OCI-LY1 (cell line): ENCODE measurements around the gene CARD11.

Source experiments
- H2AFZ ChIP-seq: fragments of 200-600 bp; sonication (generic), shearing (Covaris generic); 2 replicates; pipeline ENCODE4 v1.6.0; 2014; ENCODE audit warnings: antibody characterized with exemption, mild to moderate bottlenecking, low read length
- H3F3A ChIP-seq: fragments of 200-600 bp; sonication (generic), shearing (Covaris generic); 2 replicates; pipeline ENCODE4 v1.6.0; 2014; ENCODE audit warnings: mild to moderate bottlenecking, antibody characterized with exemption, low read length, moderate library complexity; ENCODE audit not compliant: insufficient read depth
- H3K27ac ChIP-seq: fragments of 200-600 bp; sonication (generic); 2 replicates; pipeline ENCODE4 v1.5.1; 2014; ENCODE audit warnings: low read length, mixed run types, mild to moderate bottlenecking, low read depth; ENCODE audit not compliant: poor library complexity, severe bottlenecking
- H3K27me3 ChIP-seq: fragments of 200-600 bp; sonication (generic); 2 replicates; pipeline ENCODE4 v1.6.0; 2014; ENCODE audit warnings: antibody characterized with exemption, mild to moderate bottlenecking, low read length, moderate library complexity; ENCODE audit not compliant: insufficient read depth
- H3K36me3 ChIP-seq: fragments of 200-600 bp; sonication (generic); 2 replicates; pipeline ENCODE4 v1.6.1; 2014; ENCODE audit warnings: mild to moderate bottlenecking, antibody characterized with exemption, low read length, moderate library complexity, mixed read lengths; ENCODE audit not compliant: insufficient read depth
- H3K4me1 ChIP-seq: fragments of 200-600 bp; sonication (generic); 2 replicates; pipeline ENCODE4 v1.5.1; 2014; ENCODE audit warnings: mild to moderate bottlenecking, low read length, moderate library complexity; ENCODE audit not compliant: insufficient read depth, severe bottlenecking
- H3K4me2 ChIP-seq: fragments of 200-600 bp; sonication (generic), shearing (Covaris generic); 2 replicates; pipeline ENCODE4 v1.6.1; 2014; ENCODE audit warnings: low read length
- H3K4me3 ChIP-seq: fragments of 200-600 bp; sonication (generic); 2 replicates; pipeline ENCODE4 v1.5.1; 2014; ENCODE audit warnings: low read length, low read depth, mild to moderate bottlenecking, mixed read lengths; ENCODE audit not compliant: poor library complexity, severe bottlenecking
- H3K79me2 ChIP-seq: fragments of 200-600 bp; shearing (Covaris generic); 2 replicates; pipeline ENCODE4 v1.6.1; 2016; ENCODE audit warnings: mixed run types, low read length, mixed read lengths; ENCODE audit not compliant: insufficient read depth
- H3K9ac ChIP-seq: fragments of 200-600 bp; sonication (generic), shearing (Covaris generic); 2 replicates; pipeline ENCODE4 v1.6.1; 2014; ENCODE audit warnings: mild to moderate bottlenecking, low read length, mixed read lengths
- H3K9me2 ChIP-seq: fragments of 200-600 bp; sonication (generic), shearing (Covaris generic); 2 replicates; pipeline ENCODE4 v1.6.1; 2014; ENCODE audit warnings: low read depth, mild to moderate bottlenecking, low read length, mixed read lengths
- H3K9me3 ChIP-seq: fragments of 200-600 bp; shearing (Covaris generic); 2 replicates; pipeline ENCODE4 v1.6.1; 2014; ENCODE audit warnings: low read length, mixed read lengths
- H4K20me1 ChIP-seq: fragments of 200-600 bp; sonication (generic), shearing (Covaris generic); 2 replicates; pipeline ENCODE4 v1.6.0; 2016; ENCODE audit warnings: mild to moderate bottlenecking, low read length; ENCODE audit not compliant: insufficient read depth
- EZH2 ChIP-seq: fragments of 200-600 bp; sonication (generic), shearing (Covaris generic); IDR thresholded peaks from 2 replicates; pipeline ENCODE4 v1.8.0; 2017; ENCODE audit warnings: borderline replicate concordance, mixed run types, mild to moderate bottlenecking, antibody characterized with exemption, low read length, moderate library complexity, mixed read lengths
- TF ChIP-seq, protein P1 (sequence below): fragments of 200-600 bp; sonication (generic), shearing (Covaris generic); IDR thresholded peaks from 2 replicates; pipeline ENCODE4 v1.5.1; 2017; ENCODE audit warnings: mild to moderate bottlenecking, antibody characterized with exemption, low read length, moderate library complexity, mixed read lengths

Gene CARD11

GRCh38 chr7:3019801-3020200, 23.9 kb downstream of the CARD11 start:
- Histone ChIP-seq H3K4me3 (no peak overlapping the region), H3K27ac (no peak overlapping the region), H3K36me3 (peaks cover 44% of the 10 kb centered on the region), H2AFZ (no peak overlapping the region), H3K9me2 (no peaks in the 10 kb centered on the region), H3K4me1 (no peaks in the 10 kb centered on the region), H4K20me1 (no peaks in the 10 kb centered on the region), H3F3A (no peaks in the 10 kb centered on the region), H3K9ac (no peak overlapping the region), H3K79me2 (peaks cover 19% of the 10 kb centered on the region; the same call in 1 of the 2 replicates), H3K9me3 (peaks cover 22% of the 10 kb centered on the region), H3K27me3 (no peaks in the 10 kb centered on the region), H3K4me2 (no peak overlapping the region)
- no peak for TF ChIP-seq EZH2
- TF ChIP-seq, protein P1, sequence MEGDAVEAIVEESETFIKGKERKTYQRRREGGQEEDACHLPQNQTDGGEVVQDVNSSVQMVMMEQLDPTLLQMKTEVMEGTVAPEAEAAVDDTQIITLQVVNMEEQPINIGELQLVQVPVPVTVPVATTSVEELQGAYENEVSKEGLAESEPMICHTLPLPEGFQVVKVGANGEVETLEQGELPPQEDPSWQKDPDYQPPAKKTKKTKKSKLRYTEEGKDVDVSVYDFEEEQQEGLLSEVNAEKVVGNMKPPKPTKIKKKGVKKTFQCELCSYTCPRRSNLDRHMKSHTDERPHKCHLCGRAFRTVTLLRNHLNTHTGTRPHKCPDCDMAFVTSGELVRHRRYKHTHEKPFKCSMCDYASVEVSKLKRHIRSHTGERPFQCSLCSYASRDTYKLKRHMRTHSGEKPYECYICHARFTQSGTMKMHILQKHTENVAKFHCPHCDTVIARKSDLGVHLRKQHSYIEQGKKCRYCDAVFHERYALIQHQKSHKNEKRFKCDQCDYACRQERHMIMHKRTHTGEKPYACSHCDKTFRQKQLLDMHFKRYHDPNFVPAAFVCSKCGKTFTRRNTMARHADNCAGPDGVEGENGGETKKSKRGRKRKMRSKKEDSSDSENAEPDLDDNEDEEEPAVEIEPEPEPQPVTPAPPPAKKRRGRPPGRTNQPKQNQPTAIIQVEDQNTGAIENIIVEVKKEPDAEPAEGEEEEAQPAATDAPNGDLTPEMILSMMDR, result no peak

DNA sequence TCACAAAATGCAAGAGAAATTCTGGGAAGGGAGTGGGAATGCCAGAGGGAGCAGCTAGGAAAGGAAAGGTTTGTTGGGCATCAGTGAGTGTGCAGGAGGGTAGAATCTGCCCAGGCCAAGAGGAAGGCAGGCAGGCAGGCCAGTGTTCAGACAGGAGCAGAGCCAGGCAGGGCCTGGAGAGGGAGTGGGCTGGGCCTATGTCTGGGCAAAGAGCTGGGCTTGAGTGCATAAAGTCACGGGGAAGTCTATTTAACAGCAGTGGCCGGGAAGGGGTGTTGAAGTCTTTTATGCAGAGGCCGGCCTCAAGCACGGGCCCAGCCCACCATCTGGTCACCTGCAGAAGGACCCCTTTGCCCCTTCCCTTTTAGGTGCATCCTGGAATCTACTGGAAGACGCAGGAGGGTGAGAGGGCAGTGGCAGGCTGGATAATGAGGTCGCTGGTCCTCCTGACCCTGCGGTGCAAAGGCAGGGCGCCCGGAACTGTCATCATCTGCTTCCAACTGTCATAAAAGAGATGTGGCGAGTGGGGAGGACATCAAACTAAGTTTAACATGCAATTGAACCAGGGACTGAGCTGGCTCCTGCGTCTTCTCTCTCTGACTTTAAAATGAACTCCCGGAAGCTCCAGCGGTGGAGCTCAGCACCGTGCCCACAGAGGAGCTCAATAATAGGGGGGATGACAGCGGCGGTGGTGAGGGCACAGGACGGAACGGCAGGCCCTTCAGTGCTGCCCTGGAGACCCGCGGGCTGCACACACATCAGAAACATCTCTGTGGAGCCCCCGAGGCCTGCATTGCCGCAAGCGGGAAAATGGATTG, 29.5 kb downstream of the CARD11 start:
- H3F3A ChIP-seq, result no peaks in the 10 kb centered on the region
- no peaks in the 10 kb centered on the region for H3K27me3 ChIP-seq
- TF ChIP-seq EZH2, result no peak
- TF ChIP-seq, protein P1, result no peak
- H3K79me2 ChIP-seq, result no peaks in the 10 kb centered on the region
- no peaks in the 10 kb centered on the region for H3K9me3 ChIP-seq
- H3K36me3 ChIP-seq, result peaks cover 10% of the 10 kb centered on the region
- no peaks in the 10 kb centered on the region for H3K4me1 ChIP-seq
- no peaks in the 10 kb centered on the region for H3K9me2 ChIP-seq
- H4K20me1 ChIP-seq, result no peaks in the 10 kb centered on the region
- H3K4me3 ChIP-seq, result no peak overlapping the region
- H3K4me2 ChIP-seq, result no peak overlapping the region
- no peak overlapping the region for H3K9ac ChIP-seq
- no peak overlapping the region for H2AFZ ChIP-seq
- no peak overlapping the region for H3K27ac ChIP-seq

DNA sequence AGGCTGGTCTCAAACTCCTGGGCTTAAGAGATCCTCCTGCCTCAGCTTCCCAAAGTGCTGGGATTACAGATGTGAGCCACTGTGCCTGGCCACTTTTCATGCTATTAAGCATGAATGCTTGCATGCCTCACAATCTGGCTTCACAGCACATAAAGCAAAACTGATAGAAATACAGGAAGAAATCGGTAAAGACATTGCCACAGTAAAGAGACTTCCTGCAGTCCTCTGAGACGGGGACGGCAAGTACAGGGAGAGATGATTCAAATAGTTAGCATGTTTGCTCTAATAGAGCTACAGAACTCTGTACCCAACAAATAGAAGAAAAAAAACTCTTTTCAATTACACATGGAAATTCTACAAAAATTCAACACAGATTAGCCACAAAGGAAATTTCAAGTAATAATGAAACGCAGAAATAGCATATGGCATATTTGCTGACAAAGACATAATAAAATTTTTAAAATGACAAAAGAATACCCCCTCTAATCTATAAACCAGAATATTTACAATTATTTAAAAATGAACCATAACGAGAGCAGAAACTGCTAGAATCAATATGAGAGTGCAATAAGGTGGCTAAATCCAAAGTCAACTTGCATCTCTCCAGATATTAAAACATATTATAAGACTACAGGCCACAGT, 32.3 kb downstream of the CARD11 start:
- Histone ChIP-seq H3K4me3 (no peak overlapping the region), H3F3A (no peaks in the 10 kb centered on the region), H3K9me3 (no peaks in the 10 kb centered on the region), H3K27me3 (no peaks in the 10 kb centered on the region), H3K79me2 (no peaks in the 10 kb centered on the region), H2AFZ (no peak overlapping the region), H3K36me3 (peaks cover 16% of the 10 kb centered on the region), H3K4me2 (no peak overlapping the region), H3K9ac (no peak overlapping the region), H3K9me2 (no peaks in the 10 kb centered on the region), H4K20me1 (no peaks in the 10 kb centered on the region), H3K27ac (no peak overlapping the region), H3K4me1 (no peaks in the 10 kb centered on the region)
- TF ChIP-seq EZH2, result no peak
- TF ChIP-seq, protein P1, result no peak
